ENCODE data around the gene ROBO1.

DNA sequence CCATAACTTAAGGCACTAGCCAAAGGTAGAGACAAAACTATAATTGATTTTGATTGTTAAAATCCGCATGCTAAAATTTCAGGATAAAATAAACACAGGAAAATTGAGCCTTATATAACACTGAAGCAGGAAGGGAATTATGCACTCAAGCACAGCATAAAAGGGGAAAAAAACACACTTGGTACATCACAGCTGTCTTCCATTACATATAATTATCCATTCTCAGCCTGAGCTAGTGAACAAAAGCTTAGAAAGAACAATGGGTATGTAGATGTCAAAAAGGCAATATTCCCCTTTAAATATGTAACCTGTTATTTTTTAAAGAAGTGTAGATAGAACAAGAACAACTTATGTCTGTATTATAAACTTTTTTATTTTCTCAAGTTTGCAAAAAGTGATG lies 899.2 kb downstream of the ROBO1 start:
- TF ChIP-seq POLR2AphosphoS5 (IDR thresholded peaks at IDR 0.05; ENCODE audit: insufficient read depth in 1 of 2, low read depth in 1 of 2) (no peak), CTCF (IDR thresholded peaks at IDR 0.05) (no peak), POLR2A (IDR thresholded peaks at IDR 0.05) (no peak)

Data from vagina (tissue), 2 donors.